Measurements from ENCODE around the gene MTARC1. TPM values are rescaled to one million over a fixed set of nuclear protein-coding genes. Genes with fewer than 3 reads are reported as not detected.

MTARC1 gene
- total and polyA plus RNA-seq, 9 of the 15 experiments (the other 6 are each of a cell fraction or from before 2014, with no cell fraction given), result 0.07 to 0.14 (median 0.11) TPM; not detected in 6

- H3K9ac ChIP-seq (ENCODE audit: insufficient read depth in 1 of 2, low read depth in 2 of 2, low read length in 2 of 2), result no peak overlapping the region
- 0% methylated on average over 6 of the region's 6 CpGs for WGBS (ENCODE audit: insufficient coverage, low coverage, missing lambda C conversion rate)
- peaks cover 2 to 20% of the 10 kb centered on the region in 2 experiments; a peak in 3 of 5 replicates for H3K27me3 ChIP-seq (ENCODE audit: control insufficient read depth in 2 of 2, insufficient read depth in 2 of 2, low read length in 2 of 2)
- CTCF ChIA-PET (ENCODE audit: low intra/inter-chr PET ratio), result interaction anchor here (0.6 to 0.8 kb wide), 2 partner anchors 464 to 818 kb away, joined by 3 read pairs; no protein-coding TSS in a partner anchor
- H3K9me3 ChIP-seq (replicated peaks; ENCODE audit: control insufficient read depth, insufficient read depth, low read depth, low read length), result no peaks in the 10 kb centered on the region
- POLR2A ChIA-PET, result no interaction called here
- peaks cover 2 to 4% of the 10 kb centered on the region in 2 experiments; a peak in 3 of 5 replicates for H3K4me1 ChIP-seq (replicated peaks in 1 of 2; ENCODE audit: control insufficient read depth in 2 of 2, insufficient read depth in 2 of 2, low read length in 2 of 2)
- no TSS peak for BruUV-seq (replicated peaks)
- intact Hi-C loops (cut with micrococcal nuclease), result no loop called here
- H3K36me3 ChIP-seq (ENCODE audit: control insufficient read depth, insufficient read depth, low read length), result no peaks in the 10 kb centered on the region
- H3K79me2 ChIP-seq (ENCODE audit: control insufficient read depth, insufficient read depth, low read length), result no peaks in the 10 kb centered on the region
- DNase-seq (ENCODE audit: extremely low read depth in 1 of 4, low spot score in 3 of 4) (no peak), ATAC-seq (no peak), FAIRE-seq (no peak)
- H3K27ac ChIP-seq (ENCODE audit: extremely low read depth, low read depth, low read length), result no peak overlapping the region
- no peak overlapping the region for H2AFZ ChIP-seq (ENCODE audit: low read depth, low read length)
- no peak overlapping the region for H3K4me2 ChIP-seq (ENCODE audit: insufficient read depth, low read length)
- in situ Hi-C loops (cut with MboI), result no loop called here
- H3K9me1 ChIP-seq (ENCODE audit: control insufficient read depth, insufficient read depth, low read length), result no peaks in the 10 kb centered on the region
- H4K20me1 ChIP-seq (replicated peaks; ENCODE audit: control insufficient read depth, insufficient read depth, low read length), result 0 out of 2 replicates have a peak, but pooled peaks cover 2% of the 10 kb centered on the region
- TF ChIP-seq CAMTA2 (CRISPR knock-in tag; conservative IDR thresholded peaks at IDR 0.05) (no peak), WHSC1 (IDR thresholded peaks at IDR 0.05; ENCODE audit: low read length) (no peak), YY1 (IDR thresholded peaks at IDR 0.05; ENCODE audit: borderline replicate concordance in 1 of 3, control insufficient read depth in 1 of 3, extremely low read depth in 1 of 3, insufficient read depth in 3 of 3, insufficient read length in 1 of 3, insufficient replicate concordance in 2 of 3, low read depth in 1 of 3, low read length in 2 of 3) (no peak), ZNF184 (CRISPR knock-in tag; IDR thresholded peaks at IDR 0.05) (no peak), ZNF644 (tag; IDR thresholded peaks at IDR 0.05; ENCODE audit: low read depth) (no peak), TAL1 (IDR thresholded peaks at IDR 0.05) (no peak), MCM5 (IDR thresholded peaks at IDR 0.05; ENCODE audit: low read depth) (no peak), TEAD2 (tag; IDR thresholded peaks at IDR 0.05) (no peak), ARID3A (IDR thresholded peaks at IDR 0.05; ENCODE audit: borderline replicate concordance, low read depth, low read length) (no peak), NCOA4 (IDR thresholded peaks at IDR 0.05; ENCODE audit: partially characterized antibody) (no peak), ELK1 (CRISPR knock-in tag; IDR thresholded peaks at IDR 0.05) (no peak), ATF1 (CRISPR knock-in tag; IDR thresholded peaks at IDR 0.05) (no peak), ATF1 (tag; IDR thresholded peaks at IDR 0.05) (no peak), SFPQ (IDR thresholded peaks at IDR 0.05; ENCODE audit: low read depth, low read length) (no peak)
- no peak overlapping the region for H3K4me3 ChIP-seq
These were observed 22.5 kb downstream of the MTARC1 start for GRCh38 chr1:220809187-220809550.
